Tracheal epithelial cell (primary cell): Measurements from ENCODE around the gene ITSN2. TPM values are rescaled to one million over a fixed set of nuclear protein-coding genes. Genes with fewer than 3 reads are reported as not detected.

Source experiments
- total RNA-seq: library from RNA; depleted of rRNA; stranded (reverse); fragments of >200 nt; gene quantifications from 2 replicates; pipeline ENCODE4 v1.2.1, GENCODE V29; 2014

Gene ITSN2
- 24.5 and 35.2 TPM in 2 replicates for total RNA-seq

GRCh38 chr2:24360050-24360962, at the start of gene ITSN2:
Gene ITSN2, minus strand, starts transcription at chr2:24360536. Its CDS starts 32,454 bp downstream, at chr2:24328082.

DNA sequence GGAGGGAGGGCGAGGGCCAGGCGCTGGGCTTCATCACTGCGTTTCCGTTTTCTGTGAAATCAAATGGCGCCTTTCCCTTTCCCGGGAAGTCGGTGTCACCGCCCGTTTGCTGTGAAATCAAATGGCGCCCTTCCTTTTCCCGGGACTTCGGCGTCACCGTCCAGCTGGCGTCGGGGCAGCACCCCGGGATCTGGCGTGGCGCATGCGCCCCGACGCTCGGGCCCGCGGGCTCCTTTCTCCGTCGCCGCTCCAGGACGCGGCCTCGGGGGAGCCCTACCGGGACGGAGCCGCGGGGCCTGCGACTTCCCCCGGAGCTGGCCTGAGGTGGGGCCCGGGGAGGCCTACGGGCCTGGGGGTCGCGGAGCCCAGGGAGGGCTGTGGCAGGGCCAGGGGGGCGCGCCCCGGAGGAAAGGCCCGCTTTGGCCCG, 185.5 kb downstream of the ITSN2 start, which contains the start of gene FAM228A:
Gene FAM228A, plus strand, starts transcription at position 203 of the 427 bp plus-strand sequence. CDS start 428 bp downstream, outside the sequence.

Other genes with a start within 250 kb of the ITSN2 start
- 0.21 and 0.48 TPM in 2 replicates for gene PFN4, start 237.2 kb downstream of the ITSN2 start, total RNA-seq
- gene FAM228B, start 237.1 kb downstream of the ITSN2 start, total RNA-seq, result 6.8 and 10.1 TPM in 2 replicates
- gene FAM228A, start 185.5 kb downstream of the ITSN2 start, total RNA-seq, result 0.43 TPM in 1 of 2 replicates, not detected in the other
- gene NCOA1, start 130.7 kb upstream of the ITSN2 start, total RNA-seq, result 4.3 and 5.8 TPM in 2 replicates